Hepatocyte (in vitro differentiated cells): ENCODE measurements around the gene ADGRD2. TPM values are rescaled to one million over a fixed set of nuclear protein-coding genes. Genes with fewer than 3 reads are reported as not detected.
A peak's percentile ranks its signal among the peaks of the same experiment; 100 is the strongest.

Experiments used
- DNase-seq: peaks from one replicate; pipeline ENCODE4 v3.0.0-alpha.2; 2016; ENCODE audit warnings: low spot score
- H2AFZ ChIP-seq: fragments of 200-600 bp; sonication (generic); 2 replicates; pipeline ENCODE4 v1.6.0; 2016; ENCODE audit warnings: antibody characterized with exemption, mild to moderate bottlenecking
- H3K27ac ChIP-seq: fragments of 200-600 bp; sonication (generic); 2 replicates; pipeline ENCODE4 v1.5.1; 2016; ENCODE audit warnings: mild to moderate bottlenecking
- H3K27me3 ChIP-seq: fragments of 200-600 bp; sonication (generic); 2 replicates; pipeline ENCODE4 v1.6.1; 2016
- H3K36me3 ChIP-seq: fragments of 200-600 bp; sonication (generic); replicated peaks from 2 replicates; pipeline ENCODE4 v1.5.1; 2016; ENCODE audit warnings: low read depth; ENCODE audit not compliant: insufficient read depth
- H3K4me1 ChIP-seq: fragments of 200-600 bp; sonication (generic); 2 replicates; pipeline ENCODE4 v1.5.1; 2016; ENCODE audit warnings: mild to moderate bottlenecking, moderate library complexity; ENCODE audit not compliant: insufficient read depth
- H3K4me2 ChIP-seq: fragments of 200-600 bp; sonication (generic); 2 replicates; pipeline ENCODE4 v1.6.0; 2016
- H3K4me3 ChIP-seq: fragments of 200-600 bp; sonication (generic); 2 replicates; pipeline ENCODE4 v1.5.1; 2016; ENCODE audit warnings: mild to moderate bottlenecking
- H3K79me2 ChIP-seq: fragments of 200-600 bp; sonication (generic); 2 replicates; pipeline ENCODE4 v1.6.0; 2017; ENCODE audit warnings: mild to moderate bottlenecking
- H3K9me2 ChIP-seq: fragments of 200-600 bp; sonication (generic); replicated peaks from 2 replicates; pipeline ENCODE4 v1.6.0; 2017; ENCODE audit warnings: mild to moderate bottlenecking; ENCODE audit not compliant: insufficient read depth
- H3K9me3 ChIP-seq: fragments of 200-600 bp; sonication (generic); 2 replicates; pipeline ENCODE4 v1.5.1; 2016; ENCODE audit warnings: low read depth, mild to moderate bottlenecking
- H4K20me1 ChIP-seq: fragments of 200-600 bp; sonication (generic); 2 replicates; pipeline ENCODE4 v1.6.0; 2016; ENCODE audit warnings: mild to moderate bottlenecking; ENCODE audit not compliant: insufficient read depth, poor library complexity, severe bottlenecking
- EZH2 ChIP-seq: fragments of 200-600 bp; sonication (generic); IDR thresholded peaks from 2 replicates; pipeline ENCODE4 v1.6.1; 2016; ENCODE audit warnings: antibody characterized with exemption, mild to moderate bottlenecking, borderline replicate concordance
- EZH2phosphoT487 ChIP-seq: fragments of 200-600 bp; sonication (generic); IDR thresholded peaks from one replicate; pipeline ENCODE4 v1.6.1; 2018; ENCODE audit warnings: antibody characterized with exemption, mild to moderate bottlenecking, low read depth, moderate library complexity; ENCODE audit not compliant: unreplicated experiment, severe bottlenecking
- WGBS: methylation state at CpG from one replicate; pipeline ENCODE4 v1.1.6; 2016; ENCODE audit warnings: low lambda C conversion rate; ENCODE audit errors: missing lambda C conversion rate; 5-methylcytosine and 5-hydroxymethylcytosine counted together
- polyA plus RNA-seq: library from polyadenylated mRNA; unstranded; fragments of >200 nt; fragmentation: Nextera tagmentation; extraction: Ambion mirVana; gene quantifications from 2 replicates; pipeline ENCODE4 v1.2.1, GENCODE V29; 2016
- total RNA-seq: library from RNA; depleted of rRNA; stranded (reverse); fragments of >200 nt; gene quantifications from 2 replicates; pipeline ENCODE4 v1.2.3, GENCODE V29; 2014
- TF ChIP-seq, protein P1 (sequence below): fragments of 200-600 bp; sonication (generic); IDR thresholded peaks from 2 replicates; pipeline ENCODE4 v1.5.1; 2016; ENCODE audit warnings: antibody characterized with exemption, mild to moderate bottlenecking; ENCODE audit not compliant: poor library complexity

ADGRD2 gene
- total and polyA plus RNA-seq, 2 experiments from 2014 or later = not detected

DNA sequence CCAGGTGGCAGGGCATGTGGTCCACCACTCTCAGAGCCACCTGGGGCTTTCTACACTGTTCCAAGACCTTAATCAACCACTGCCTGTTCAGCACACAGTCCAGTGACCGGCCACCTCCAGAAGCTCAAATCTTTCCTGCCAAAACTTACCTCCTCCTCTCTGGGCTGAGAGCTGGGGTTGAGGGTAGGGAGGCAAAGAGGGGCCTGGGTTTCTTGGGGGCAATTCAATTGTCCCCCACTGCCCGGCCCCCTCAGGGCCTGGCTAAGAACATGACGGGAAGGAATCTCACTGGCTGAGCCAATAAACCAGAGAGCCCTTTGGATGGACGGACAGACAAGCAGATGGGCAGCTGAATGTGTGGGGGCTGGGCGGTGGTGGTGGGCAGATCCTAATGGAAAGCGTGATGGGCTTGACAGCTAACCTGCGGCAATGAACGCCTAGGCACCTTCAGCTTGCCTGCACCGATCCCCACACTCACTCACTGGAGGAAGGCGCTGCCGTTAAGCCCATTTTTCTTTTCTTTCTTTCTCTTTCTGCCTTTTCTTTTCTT, 51.6 kb downstream of the ADGRD2 start:
- Histone ChIP-seq H3K9me3 (no peaks in the 10 kb centered on the region), H3K4me3 (no peak overlapping the region), H4K20me1 (no peaks in the 10 kb centered on the region), H3K9me2 (no peaks in the 10 kb centered on the region), H3K27me3 (peaks cover 64% of the 10 kb centered on the region), H3K36me3 (no peaks in the 10 kb centered on the region), H2AFZ (no peak overlapping the region), H3K4me1 (peaks cover 8% of the 10 kb centered on the region), H3K4me2 (no peak overlapping the region), H3K27ac (no peak overlapping the region), H3K79me2 (no peaks in the 10 kb centered on the region)
- whole genome bisulfite sequencing = 78% methylated on average over 11 of the region's 11 CpGs
- no peak for TF ChIP-seq EZH2phosphoT487
- TF ChIP-seq, protein P1, sequence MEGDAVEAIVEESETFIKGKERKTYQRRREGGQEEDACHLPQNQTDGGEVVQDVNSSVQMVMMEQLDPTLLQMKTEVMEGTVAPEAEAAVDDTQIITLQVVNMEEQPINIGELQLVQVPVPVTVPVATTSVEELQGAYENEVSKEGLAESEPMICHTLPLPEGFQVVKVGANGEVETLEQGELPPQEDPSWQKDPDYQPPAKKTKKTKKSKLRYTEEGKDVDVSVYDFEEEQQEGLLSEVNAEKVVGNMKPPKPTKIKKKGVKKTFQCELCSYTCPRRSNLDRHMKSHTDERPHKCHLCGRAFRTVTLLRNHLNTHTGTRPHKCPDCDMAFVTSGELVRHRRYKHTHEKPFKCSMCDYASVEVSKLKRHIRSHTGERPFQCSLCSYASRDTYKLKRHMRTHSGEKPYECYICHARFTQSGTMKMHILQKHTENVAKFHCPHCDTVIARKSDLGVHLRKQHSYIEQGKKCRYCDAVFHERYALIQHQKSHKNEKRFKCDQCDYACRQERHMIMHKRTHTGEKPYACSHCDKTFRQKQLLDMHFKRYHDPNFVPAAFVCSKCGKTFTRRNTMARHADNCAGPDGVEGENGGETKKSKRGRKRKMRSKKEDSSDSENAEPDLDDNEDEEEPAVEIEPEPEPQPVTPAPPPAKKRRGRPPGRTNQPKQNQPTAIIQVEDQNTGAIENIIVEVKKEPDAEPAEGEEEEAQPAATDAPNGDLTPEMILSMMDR = no peak
- TF ChIP-seq EZH2 = no peak
- no peak for DNase-seq

DNA sequence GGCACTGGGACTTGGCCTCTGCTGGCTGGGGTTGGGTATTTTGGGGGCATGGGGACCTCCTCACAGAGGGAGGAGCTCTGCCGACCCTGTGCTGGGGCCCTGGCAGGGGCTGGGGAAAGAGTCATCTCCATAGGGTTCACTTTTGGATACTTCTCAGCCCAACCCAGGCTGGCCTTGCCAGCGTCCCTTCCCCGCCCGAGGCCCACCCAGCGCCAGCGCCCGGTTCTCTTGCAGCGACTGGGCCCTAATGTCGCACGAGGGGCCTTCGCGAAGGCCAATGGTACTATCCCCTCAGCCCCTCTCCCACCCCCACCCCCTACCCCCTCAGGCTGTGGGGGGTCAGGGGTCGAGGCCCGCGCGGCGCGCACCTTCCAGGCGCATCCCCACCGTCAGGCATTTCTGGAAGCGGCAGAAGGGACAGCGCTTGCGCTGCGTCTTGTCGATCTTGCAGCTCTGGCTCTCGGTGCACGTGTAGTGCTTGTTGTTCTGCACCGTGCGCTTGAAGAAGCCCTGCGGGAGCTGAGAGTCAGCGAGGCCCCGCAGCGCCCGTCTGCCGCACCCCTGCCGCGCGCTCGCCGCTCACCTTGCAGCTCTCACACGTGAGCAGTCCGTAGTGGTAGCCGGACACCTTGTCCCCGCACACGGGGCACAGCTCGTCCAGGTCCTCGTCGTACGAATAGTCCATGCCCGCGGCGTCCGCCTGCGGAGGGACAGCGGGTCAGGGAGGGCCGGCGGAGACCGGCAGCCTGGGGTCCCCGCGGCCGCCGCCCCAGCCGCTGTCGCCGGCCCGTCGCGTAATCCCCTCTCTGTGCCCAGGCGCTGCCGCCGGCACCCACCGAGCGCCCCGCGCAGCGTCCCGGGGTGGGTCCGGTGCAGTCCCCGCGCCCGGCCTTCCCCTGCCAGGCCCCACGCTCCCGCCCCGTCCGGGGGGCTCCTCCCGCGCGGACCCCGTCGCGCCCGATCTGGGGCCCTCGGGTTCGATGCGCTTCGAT, 52.8 kb downstream of the ADGRD2 start:
- H3K4me3 ChIP-seq = no peak overlapping the region
- H3K36me3 ChIP-seq = no peaks in the 10 kb centered on the region
- no peaks in the 10 kb centered on the region for H3K79me2 ChIP-seq
- H3K27ac ChIP-seq = no peak overlapping the region
- peaks cover 64% of the 10 kb centered on the region for H3K27me3 ChIP-seq
- no peaks in the 10 kb centered on the region for H3K9me2 ChIP-seq
- 11% methylated on average over 59 of the region's 96 CpGs for WGBS
- H3K4me2 ChIP-seq = peak overlapping the region; percentile 80
- peaks cover 8% of the 10 kb centered on the region for H3K4me1 ChIP-seq
- TF ChIP-seq, protein P1 = no peak
- no peak for TF ChIP-seq EZH2phosphoT487
- peak; percentile 21 for TF ChIP-seq EZH2
- peak overlapping the region; percentile 52 for H2AFZ ChIP-seq
- H4K20me1 ChIP-seq = no peaks in the 10 kb centered on the region
- H3K9me3 ChIP-seq = no peaks in the 10 kb centered on the region
- no peak for DNase-seq

DNA sequence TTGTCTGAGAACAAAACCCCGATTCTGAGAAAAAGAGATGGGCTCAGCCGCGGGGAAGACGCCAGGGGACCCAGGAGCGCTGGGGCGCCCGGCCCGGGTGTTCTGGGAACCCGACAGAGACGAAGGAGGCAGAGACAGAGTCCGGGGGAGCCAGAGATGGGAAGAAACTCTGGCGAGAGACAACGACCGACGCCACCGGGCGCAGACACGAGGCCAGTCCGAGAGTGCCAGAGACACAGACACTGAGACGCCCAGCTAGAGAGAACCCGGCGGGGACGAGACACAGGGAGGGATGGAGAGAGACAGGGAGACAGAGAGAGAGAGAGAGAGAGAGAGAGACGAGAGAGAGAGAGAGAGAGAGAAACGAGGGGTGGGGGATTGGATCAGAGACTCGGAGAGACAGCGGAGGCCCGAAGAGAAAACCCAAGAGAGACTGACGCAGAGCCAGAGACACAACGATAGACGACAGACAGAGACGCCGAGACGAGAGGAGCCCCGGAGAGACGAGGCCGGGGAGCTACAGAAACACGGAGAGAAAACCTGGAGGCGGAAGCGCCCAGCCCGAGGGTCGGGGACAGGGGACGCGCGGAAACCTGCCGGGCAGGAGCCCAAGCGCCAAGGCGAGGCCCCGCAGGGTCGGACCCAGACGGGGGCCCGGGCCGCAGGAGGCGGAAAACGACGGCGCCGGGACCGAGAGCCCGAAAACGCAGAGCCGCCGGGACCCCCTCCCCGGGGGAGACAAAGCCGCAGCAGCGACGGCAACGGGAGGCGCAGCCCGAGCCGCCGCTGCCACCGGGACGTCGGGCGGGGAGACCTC, 53.7 kb downstream of the ADGRD2 start:
- Histone ChIP-seq H3K4me2 (peak overlapping the region; percentile 80), H3K9me2 (no peaks in the 10 kb centered on the region), H4K20me1 (no peaks in the 10 kb centered on the region), H3K4me3 (no peak overlapping the region), H3K36me3 (no peaks in the 10 kb centered on the region), H3K27me3 (peaks cover 64% of the 10 kb centered on the region), H2AFZ (peak overlapping the region; percentile 52), H3K9me3 (no peaks in the 10 kb centered on the region), H3K27ac (no peak overlapping the region), H3K4me1 (peaks cover 8% of the 10 kb centered on the region), H3K79me2 (no peaks in the 10 kb centered on the region)
- whole genome bisulfite sequencing = 9% methylated on average over 31 of the region's 76 CpGs
- TF ChIP-seq EZH2phosphoT487 (peak; percentile 84), EZH2 (peak; percentile 96)
- TF ChIP-seq, protein P1 = no peak
- no peak for DNase-seq
